ENCODE data around the gene MORN4.

GRCh38 chr10:97643441-97643985, 10.2 kb upstream of the MORN4 start:
- no peak for TF ChIP-seq GLI4 (CRISPR knock-in tag; IDR thresholded peaks at IDR 0.05; ENCODE audit: borderline replicate concordance)
- no peak for TF ChIP-seq SRSF9 (IDR thresholded peaks at IDR 0.05; ENCODE audit: borderline replicate concordance, insufficient read depth, low read depth, low read length, poor library complexity, severe bottlenecking)
- TF ChIP-seq ZFX (CRISPR knock-in tag; IDR thresholded peaks at IDR 0.05; ENCODE audit: low read depth), result no peak
- no peak for TF ChIP-seq ZNF17 (CRISPR knock-in tag; IDR thresholded peaks at IDR 0.05)
- TF ChIP-seq ZBTB7A (CRISPR knock-in tag; IDR thresholded peaks at IDR 0.05), result no peak
- TF ChIP-seq ZNF253 (CRISPR knock-in tag; IDR thresholded peaks at IDR 0.05; ENCODE audit: borderline replicate concordance), result no peak

Data from HepG2 (cell line).